Measurements from ENCODE around the gene ZKSCAN4. TPM values are rescaled to one million over a fixed set of nuclear protein-coding genes. Genes with fewer than 3 reads are reported as not detected.

The ZKSCAN4 gene
- polyA plus RNA-seq, 2 donors, result 1.8 to 2.3 TPM

DNA sequence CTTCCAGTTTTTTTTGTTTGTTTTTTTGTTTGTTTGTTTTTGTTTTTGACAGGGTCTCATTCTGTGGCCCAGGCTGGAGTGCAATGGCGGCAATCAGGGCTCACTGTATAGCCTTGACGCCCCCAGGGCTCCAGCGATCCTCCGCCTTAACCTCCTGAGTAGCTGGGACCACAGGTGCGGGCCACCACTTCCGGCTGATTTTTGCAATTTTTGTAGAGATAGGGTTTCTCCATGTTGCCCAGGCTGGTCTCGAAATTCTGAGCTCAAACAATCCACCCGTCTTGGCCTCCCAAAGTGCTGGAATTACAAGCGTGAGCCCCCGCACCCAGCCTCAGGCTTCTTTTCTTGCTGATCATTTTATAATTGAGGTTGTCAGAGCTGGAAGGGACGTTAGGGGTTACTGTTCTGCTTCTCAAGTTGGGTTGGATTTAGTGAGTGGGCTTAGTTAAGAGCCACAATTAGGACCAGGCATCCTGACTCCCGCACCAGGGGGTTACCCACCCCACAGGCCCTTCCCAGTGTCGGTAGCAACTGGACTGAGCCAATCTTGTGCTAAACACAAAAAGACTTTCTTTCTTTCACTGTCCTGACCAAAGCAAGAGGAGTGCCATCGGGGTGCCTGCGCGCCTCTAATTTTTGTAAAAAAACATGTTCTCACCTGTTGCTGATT, 40.1 kb downstream of the ZKSCAN4 start:
- peaks cover 0 to 4% of the 10 kb centered on the region in 2 donors for H3K9me3 ChIP-seq (ENCODE audit: control insufficient read depth in 2 of 2, insufficient read depth in 1 of 2, low read depth in 1 of 2, low read length in 1 of 2)
- peaks cover 0 to 3% of the 10 kb centered on the region in 2 donors for H3K4me1 ChIP-seq (ENCODE audit: control insufficient read depth in 2 of 2, insufficient read depth in 2 of 2, low read length in 1 of 2)
- peak overlapping the region in 1 of 2 donors; percentile 56 for H3K4me3 ChIP-seq (ENCODE audit: low read depth in 1 of 2, low read length in 2 of 2)
- peaks cover 4 to 18% of the 10 kb centered on the region in 2 donors for H3K27me3 ChIP-seq (ENCODE audit: control insufficient read depth in 1 of 2, insufficient read depth in 2 of 2, low read length in 2 of 2)
- no peaks in the 10 kb centered on the region for H3K36me3 ChIP-seq (ENCODE audit: control insufficient read depth in 2 of 2, insufficient read depth in 2 of 2, low read length in 1 of 2)
- 10 to 13% methylated on average over 16 of the region's 16 CpGs for WGBS, 2 donors
- H3K27ac ChIP-seq (ENCODE audit: low read depth in 2 of 2, low read length in 1 of 2), result no peak overlapping the region

DNA sequence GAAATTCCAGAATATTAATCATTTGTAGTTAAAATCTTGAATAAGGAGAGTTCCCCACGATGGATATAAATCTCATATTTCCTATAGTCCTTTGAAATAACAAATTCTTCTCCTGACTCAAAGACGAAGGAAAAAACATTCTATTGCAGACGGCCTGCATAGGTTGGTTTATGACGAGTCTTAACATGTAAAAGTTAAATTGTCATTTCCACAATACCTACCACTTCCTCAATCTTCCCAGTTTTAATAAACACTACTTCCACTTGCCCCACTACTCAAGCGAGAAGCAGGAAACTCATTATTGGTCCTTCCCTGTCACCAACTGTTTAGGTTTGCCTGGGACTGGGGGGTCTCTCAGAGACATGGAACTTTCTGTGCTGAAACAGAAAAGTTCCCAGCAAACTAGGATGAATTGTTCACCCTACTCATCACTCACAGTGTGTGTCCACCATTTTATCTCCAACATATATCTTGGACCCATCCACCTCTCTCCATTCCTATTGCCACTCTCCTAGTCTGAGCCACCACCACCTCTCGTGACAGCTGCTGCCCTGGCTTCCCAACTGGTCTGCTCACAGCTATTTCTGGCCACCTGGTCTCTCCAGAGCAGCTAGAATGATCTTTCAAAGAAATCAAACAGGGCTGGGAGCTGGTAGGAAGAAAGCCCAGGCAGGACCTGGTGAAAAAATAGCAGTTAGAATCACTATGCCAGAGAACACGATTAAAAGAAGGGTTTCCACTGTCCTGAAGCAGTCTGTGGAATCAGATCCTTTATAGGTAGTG, 42.1 kb downstream of the ZKSCAN4 start:
- H3K36me3 ChIP-seq (ENCODE audit: control insufficient read depth in 2 of 2, insufficient read depth in 2 of 2, low read length in 1 of 2), result no peaks in the 10 kb centered on the region
- H3K9me3 ChIP-seq (ENCODE audit: control insufficient read depth in 2 of 2, insufficient read depth in 1 of 2, low read depth in 1 of 2, low read length in 1 of 2), result peaks cover 0 to 2% of the 10 kb centered on the region in 2 donors
- no peak overlapping the region for H3K4me3 ChIP-seq (ENCODE audit: low read depth in 1 of 2, low read length in 2 of 2)
- peaks cover 4 to 21% of the 10 kb centered on the region in 2 donors for H3K27me3 ChIP-seq (ENCODE audit: control insufficient read depth in 1 of 2, insufficient read depth in 2 of 2, low read length in 2 of 2)
- WGBS, 2 donors, result 43 to 51% methylated on average over 7 of the region's 7 CpGs
- no peak overlapping the region for H3K27ac ChIP-seq (ENCODE audit: low read depth in 2 of 2, low read length in 1 of 2)
- peaks cover 0 to 3% of the 10 kb centered on the region in 2 donors for H3K4me1 ChIP-seq (ENCODE audit: control insufficient read depth in 2 of 2, insufficient read depth in 2 of 2, low read length in 1 of 2)

DNA sequence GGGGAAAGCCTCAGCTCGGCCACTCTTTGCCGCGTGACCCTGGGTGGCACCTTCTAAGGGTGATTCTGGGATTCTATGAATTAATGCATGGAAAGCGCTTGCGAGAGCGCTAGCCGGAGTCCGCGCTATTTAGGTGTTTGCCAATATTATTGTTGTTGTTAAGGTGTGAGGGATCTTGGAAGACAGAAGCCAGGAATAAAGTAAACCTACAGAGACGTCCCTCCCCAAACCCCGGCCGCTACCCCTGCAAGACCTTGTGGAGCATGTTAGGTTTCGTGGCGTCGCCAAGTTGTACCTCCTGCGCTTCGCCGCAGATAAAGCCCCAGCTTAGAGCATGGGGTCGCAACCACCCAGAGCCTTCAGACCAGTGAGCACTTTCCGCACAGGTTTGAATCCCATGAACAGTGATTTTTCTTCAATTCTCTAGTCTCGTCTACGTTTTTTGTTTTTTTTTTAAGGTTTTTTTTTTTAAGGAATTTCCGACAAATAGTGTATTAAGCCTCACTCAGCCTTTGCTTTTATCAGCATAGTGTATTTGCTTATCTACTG, 43.9 kb downstream of the ZKSCAN4 start:
- H3K27ac ChIP-seq (ENCODE audit: low read depth in 2 of 2, low read length in 1 of 2), result no peak overlapping the region
- peaks cover 0 to 3% of the 10 kb centered on the region in 2 donors for H3K9me3 ChIP-seq (ENCODE audit: control insufficient read depth in 2 of 2, insufficient read depth in 1 of 2, low read depth in 1 of 2, low read length in 1 of 2)
- H3K4me1 ChIP-seq (ENCODE audit: control insufficient read depth in 2 of 2, insufficient read depth in 2 of 2, low read length in 1 of 2), result peaks cover 0 to 3% of the 10 kb centered on the region in 2 donors
- no peaks in the 10 kb centered on the region for H3K36me3 ChIP-seq (ENCODE audit: control insufficient read depth in 2 of 2, insufficient read depth in 2 of 2, low read length in 1 of 2)
- WGBS, 2 donors, result 13 to 16% methylated on average over 23 of the region's 23 CpGs
- peaks cover 4 to 24% of the 10 kb centered on the region in 2 donors for H3K27me3 ChIP-seq (ENCODE audit: control insufficient read depth in 1 of 2, insufficient read depth in 2 of 2, low read length in 2 of 2)
- peak overlapping the region in 1 of 2 donors; percentile 44 for H3K4me3 ChIP-seq (ENCODE audit: low read depth in 1 of 2, low read length in 2 of 2)

DNA sequence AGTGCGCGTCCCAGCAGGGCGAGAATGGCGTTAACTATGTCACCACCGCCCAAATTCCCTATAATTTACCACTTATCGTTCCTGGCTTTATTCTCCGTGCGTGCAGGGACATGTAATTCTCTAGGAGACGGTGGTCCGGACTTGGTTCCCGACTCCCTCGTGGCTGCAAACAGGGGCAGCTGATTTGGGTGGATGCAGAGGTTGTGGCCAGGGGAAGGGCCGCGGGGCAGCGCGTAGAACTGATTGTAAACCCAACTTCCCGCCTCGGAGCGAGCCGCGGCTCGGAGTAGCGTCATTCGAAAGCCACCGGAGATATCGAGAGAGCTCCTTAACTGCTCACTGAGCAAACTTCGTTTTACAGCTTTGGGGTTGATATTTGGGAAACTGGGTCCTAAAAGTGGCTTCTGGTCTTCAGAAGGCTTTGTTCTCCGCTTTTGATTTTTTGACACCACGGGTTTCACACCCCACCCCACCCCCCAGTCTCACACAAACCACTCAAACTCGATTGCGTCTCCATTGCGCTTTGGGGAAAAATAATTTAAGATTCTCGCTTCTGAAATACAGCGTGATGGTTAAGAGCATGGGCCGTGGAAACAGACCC, 44.5 kb downstream of the ZKSCAN4 start:
- Histone ChIP-seq H3K9me3 (ENCODE audit: control insufficient read depth in 2 of 2, insufficient read depth in 1 of 2, low read depth in 1 of 2, low read length in 1 of 2) (peaks cover 0 to 5% of the 10 kb centered on the region in 2 donors), H3K27ac (ENCODE audit: low read depth in 2 of 2, low read length in 1 of 2) (no peak overlapping the region), H3K4me1 (ENCODE audit: control insufficient read depth in 2 of 2, insufficient read depth in 2 of 2, low read length in 1 of 2) (peaks cover 0 to 3% of the 10 kb centered on the region in 2 donors), H3K27me3 (ENCODE audit: control insufficient read depth in 1 of 2, insufficient read depth in 2 of 2, low read length in 2 of 2) (peaks cover 4 to 24% of the 10 kb centered on the region in 2 donors), H3K36me3 (ENCODE audit: control insufficient read depth in 2 of 2, insufficient read depth in 2 of 2, low read length in 1 of 2) (no peaks in the 10 kb centered on the region), H3K4me3 (ENCODE audit: low read depth in 1 of 2, low read length in 2 of 2) (peak overlapping the region in 1 of 2 donors; percentile 44)
- WGBS, 2 donors, result 5% methylated on average over 35 of the region's 35 CpGs

DNA sequence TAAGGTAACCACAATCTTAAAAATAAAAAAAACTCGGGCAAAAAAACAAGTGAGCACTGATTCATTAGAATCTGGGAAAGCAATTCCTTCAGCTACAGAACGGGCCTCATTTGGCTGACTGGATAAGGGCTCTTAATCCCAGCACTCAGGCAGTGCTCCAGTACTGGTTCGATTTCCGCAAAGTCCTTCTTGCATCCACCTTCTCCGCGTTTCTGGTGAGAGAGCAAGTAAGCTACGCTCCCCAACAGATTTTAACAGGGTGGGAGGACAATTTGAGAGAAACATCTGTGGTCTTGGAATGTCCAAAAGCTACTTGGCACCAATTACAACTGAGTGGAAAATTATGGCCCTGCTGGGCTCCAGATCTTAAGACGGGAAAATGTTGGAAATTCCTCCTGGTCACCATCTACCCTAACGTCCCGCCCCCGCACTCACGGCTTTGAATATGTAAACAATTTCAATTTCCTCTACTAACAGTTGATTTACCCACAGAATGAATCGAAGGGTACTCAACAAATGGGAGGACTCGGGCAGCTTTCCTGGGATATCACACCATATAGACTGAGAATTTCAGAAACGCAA, 45.0 kb downstream of the ZKSCAN4 start:
- Histone ChIP-seq H3K27me3 (ENCODE audit: control insufficient read depth in 1 of 2, insufficient read depth in 2 of 2, low read length in 2 of 2) (peaks cover 4 to 24% of the 10 kb centered on the region in 2 donors), H3K9me3 (ENCODE audit: control insufficient read depth in 2 of 2, insufficient read depth in 1 of 2, low read depth in 1 of 2, low read length in 1 of 2) (peaks cover 0 to 5% of the 10 kb centered on the region in 2 donors), H3K27ac (ENCODE audit: low read depth in 2 of 2, low read length in 1 of 2) (no peak overlapping the region), H3K4me1 (ENCODE audit: control insufficient read depth in 2 of 2, insufficient read depth in 2 of 2, low read length in 1 of 2) (peaks cover 0 to 3% of the 10 kb centered on the region in 2 donors), H3K36me3 (ENCODE audit: control insufficient read depth in 2 of 2, insufficient read depth in 2 of 2, low read length in 1 of 2) (no peaks in the 10 kb centered on the region), H3K4me3 (ENCODE audit: low read depth in 1 of 2, low read length in 2 of 2) (peak overlapping the region in 1 of 2 donors; percentile 44)
- WGBS, 2 donors, result 12% methylated on average over 15 of the region's 15 CpGs

DNA sequence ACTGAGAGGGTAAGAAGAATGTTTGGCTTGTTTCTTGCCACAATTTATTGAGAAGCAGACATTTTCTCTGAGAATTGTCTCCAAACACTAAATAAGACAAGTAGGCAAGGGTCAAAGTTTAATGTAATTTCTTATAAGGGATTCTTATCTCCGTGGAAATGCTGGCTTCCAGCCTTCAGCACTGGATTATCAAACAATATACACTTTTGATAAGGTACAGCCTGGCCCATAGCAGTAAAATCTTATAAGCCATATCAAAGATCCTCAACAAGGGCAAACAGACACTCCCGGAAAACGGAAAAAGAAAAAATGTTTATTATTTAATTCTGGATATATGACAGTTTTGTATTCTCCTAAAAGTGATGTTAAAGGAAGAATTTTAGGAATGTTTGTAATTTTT, 45.5 kb downstream of the ZKSCAN4 start:
- H3K4me3 ChIP-seq (ENCODE audit: low read depth in 1 of 2, low read length in 2 of 2), result no peak overlapping the region
- no peaks in the 10 kb centered on the region for H3K36me3 ChIP-seq (ENCODE audit: control insufficient read depth in 2 of 2, insufficient read depth in 2 of 2, low read length in 1 of 2)
- peaks cover 4 to 24% of the 10 kb centered on the region in 2 donors for H3K27me3 ChIP-seq (ENCODE audit: control insufficient read depth in 1 of 2, insufficient read depth in 2 of 2, low read length in 2 of 2)
- H3K4me1 ChIP-seq (ENCODE audit: control insufficient read depth in 2 of 2, insufficient read depth in 2 of 2, low read length in 1 of 2), result peaks cover 0 to 3% of the 10 kb centered on the region in 2 donors
- H3K9me3 ChIP-seq (ENCODE audit: control insufficient read depth in 2 of 2, insufficient read depth in 1 of 2, low read depth in 1 of 2, low read length in 1 of 2), result peaks cover 0 to 5% of the 10 kb centered on the region in 2 donors
- 42 to 44% methylated on average over 3 of the region's 3 CpGs for WGBS, 2 donors
- no peak overlapping the region for H3K27ac ChIP-seq (ENCODE audit: low read depth in 2 of 2, low read length in 1 of 2)

DNA sequence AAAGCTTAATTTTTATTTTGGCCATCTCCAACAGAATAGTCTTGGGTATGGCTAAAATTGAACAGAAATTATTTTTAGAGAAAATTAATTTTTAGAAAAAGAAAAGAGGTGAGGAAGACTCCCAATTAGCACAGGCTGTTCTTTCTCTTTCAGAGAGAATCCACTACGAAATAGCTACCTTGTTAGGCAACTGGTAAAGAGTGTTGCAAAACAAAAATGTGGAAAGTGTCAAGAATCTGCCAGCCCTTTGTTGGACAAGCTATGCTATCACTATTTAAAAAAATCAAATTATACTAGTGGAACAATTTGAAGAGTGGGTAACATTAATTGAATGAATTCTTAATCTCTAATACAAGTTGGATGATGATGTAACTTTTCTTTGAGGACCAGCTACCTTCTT, 46.2 kb downstream of the ZKSCAN4 start:
- Histone ChIP-seq H3K9me3 (ENCODE audit: control insufficient read depth in 2 of 2, insufficient read depth in 1 of 2, low read depth in 1 of 2, low read length in 1 of 2) (peaks cover 0 to 5% of the 10 kb centered on the region in 2 donors), H3K4me1 (ENCODE audit: control insufficient read depth in 2 of 2, insufficient read depth in 2 of 2, low read length in 1 of 2) (peaks cover 0 to 3% of the 10 kb centered on the region in 2 donors), H3K27me3 (ENCODE audit: control insufficient read depth in 1 of 2, insufficient read depth in 2 of 2, low read length in 2 of 2) (peaks cover 4 to 21% of the 10 kb centered on the region in 2 donors), H3K4me3 (ENCODE audit: low read depth in 1 of 2, low read length in 2 of 2) (no peak overlapping the region), H3K27ac (ENCODE audit: low read depth in 2 of 2, low read length in 1 of 2) (no peak overlapping the region), H3K36me3 (ENCODE audit: control insufficient read depth in 2 of 2, insufficient read depth in 2 of 2, low read length in 1 of 2) (no peaks in the 10 kb centered on the region)
- WGBS, 2 donors, result 57 to 62% methylated on average over 1 of the region's 1 CpG

DNA sequence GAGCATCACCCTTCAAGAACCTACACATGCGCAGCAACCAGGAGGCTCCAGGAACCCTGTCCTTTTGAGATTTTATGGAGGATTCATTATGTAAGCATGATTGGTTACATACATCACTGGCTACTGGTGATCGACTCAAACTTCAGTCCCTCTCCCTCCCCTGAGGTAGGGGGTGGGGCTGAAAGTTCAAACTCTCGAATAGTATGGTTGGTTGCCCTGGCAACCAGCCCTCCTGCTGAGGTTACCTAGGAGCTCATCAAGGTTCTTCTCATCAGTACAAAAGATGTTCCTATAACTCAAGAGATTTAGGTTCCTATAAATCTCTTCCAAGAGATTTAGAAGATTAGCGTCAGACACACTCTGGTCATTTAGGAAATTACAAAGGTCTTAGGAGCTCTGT, 48.9 kb downstream of the ZKSCAN4 start:
- H3K36me3 ChIP-seq (ENCODE audit: control insufficient read depth in 2 of 2, insufficient read depth in 2 of 2, low read length in 1 of 2), result no peaks in the 10 kb centered on the region
- peaks cover 0 to 3% of the 10 kb centered on the region in 2 donors for H3K4me1 ChIP-seq (ENCODE audit: control insufficient read depth in 2 of 2, insufficient read depth in 2 of 2, low read length in 1 of 2)
- peaks cover 0 to 8% of the 10 kb centered on the region in 2 donors for H3K9me3 ChIP-seq (ENCODE audit: control insufficient read depth in 2 of 2, insufficient read depth in 1 of 2, low read depth in 1 of 2, low read length in 1 of 2)
- H3K27ac ChIP-seq (ENCODE audit: low read depth in 2 of 2, low read length in 1 of 2), result no peak overlapping the region
- 36 to 39% methylated on average over 4 of the region's 4 CpGs for WGBS, 2 donors
- peaks cover 4 to 12% of the 10 kb centered on the region in 2 donors for H3K27me3 ChIP-seq (ENCODE audit: control insufficient read depth in 1 of 2, insufficient read depth in 2 of 2, low read length in 2 of 2)
- H3K4me3 ChIP-seq (ENCODE audit: low read depth in 1 of 2, low read length in 2 of 2), result no peak overlapping the region

DNA sequence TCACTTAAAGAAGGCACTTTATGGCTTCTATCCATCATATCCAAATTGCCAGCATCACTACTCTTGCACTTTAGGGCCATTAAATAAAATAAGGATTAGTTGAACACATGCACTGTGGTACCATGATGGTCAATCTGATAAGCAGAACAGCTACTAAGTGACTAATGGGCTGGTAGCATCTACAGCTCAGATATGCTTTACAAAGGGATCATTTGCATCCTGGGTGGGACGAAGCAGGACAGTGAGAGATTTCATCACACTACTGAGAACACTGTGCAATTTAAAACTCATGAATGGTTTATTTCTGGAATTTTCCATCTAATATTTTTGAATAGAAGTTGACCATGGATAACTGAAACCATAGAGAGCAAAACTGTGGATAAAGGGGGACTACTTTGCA, 52.0 kb downstream of the ZKSCAN4 start:
- H3K27ac ChIP-seq (ENCODE audit: low read depth in 2 of 2, low read length in 1 of 2), result no peak overlapping the region
- 61 to 63% methylated on average over 1 of the region's 1 CpG for WGBS, 2 donors

More for the DNA sequence above, 52.0 kb downstream of the ZKSCAN4 start:
- Histone ChIP-seq H3K4me3 (ENCODE audit: low read depth in 1 of 2, low read length in 2 of 2) (no peak overlapping the region), H3K9me3 (ENCODE audit: control insufficient read depth in 2 of 2, insufficient read depth in 1 of 2, low read depth in 1 of 2, low read length in 1 of 2) (peaks cover 0 to 8% of the 10 kb centered on the region in 2 donors), H3K36me3 (ENCODE audit: control insufficient read depth in 2 of 2, insufficient read depth in 2 of 2, low read length in 1 of 2) (no peaks in the 10 kb centered on the region), H3K4me1 (ENCODE audit: control insufficient read depth in 2 of 2, insufficient read depth in 2 of 2, low read length in 1 of 2) (no peaks in the 10 kb centered on the region), H3K27me3 (ENCODE audit: control insufficient read depth in 1 of 2, insufficient read depth in 2 of 2, low read length in 2 of 2) (peaks cover 0 to 3% of the 10 kb centered on the region in 2 donors)
